Measurements from ENCODE around the gene FBP2.
"Not testable (repeated sequence)": the region's sequence is repeated elsewhere in the genome, so short reads cannot be mapped to it uniquely, and the experiment has no call there.

Gene FBP2

GRCh38 chr9:94563548-94563947, 30.1 kb downstream of the FBP2 start:
- no peak for DNase-seq (ENCODE audit: low spot score)

- DNase-seq (ENCODE audit: low spot score): no peak
Observed at GRCh38 chr9:94560237-94560636, 33.4 kb downstream of the FBP2 start.

- no peak for DNase-seq (ENCODE audit: low spot score)
Observed at GRCh38 chr9:94557376-94557775, 36.2 kb downstream of the FBP2 start.

- peak; percentile 20 for DNase-seq (ENCODE audit: low spot score)
Observed at GRCh38 chr9:94554439-94555331, 38.9 kb downstream of the FBP2 start, which contains the start of gene PCAT7. TSS of gene PCAT7 (plus strand) at chr9:94555083.

GRCh38 chr9:94554078-94554438, 39.6 kb downstream of the FBP2 start:
- no peak for DNase-seq (ENCODE audit: low spot score)

GRCh38 chr9:94553029-94553938, 40.3 kb downstream of the FBP2 start:
- no peak for DNase-seq (ENCODE audit: low spot score)

- no peak for DNase-seq (ENCODE audit: low spot score)
Observed at GRCh38 chr9:94545940-94546339, 47.7 kb downstream of the FBP2 start.

- not testable (repeated sequence) for DNase-seq (ENCODE audit: low spot score)
Observed at GRCh38 chr9:94544335-94544734, 49.3 kb downstream of the FBP2 start.

GRCh38 chr9:94538908-94539307, 54.7 kb downstream of the FBP2 start:
- DNase-seq (ENCODE audit: low spot score): no peak

GRCh38 chr9:94534901-94535300, 58.7 kb downstream of the FBP2 start:
- DNase-seq (ENCODE audit: low spot score): peak; percentile 31

- no peak for DNase-seq (ENCODE audit: low spot score)
Observed at GRCh38 chr9:94533601-94534000, 60.0 kb downstream of the FBP2 start.

GRCh38 chr9:94533155-94533554, 60.5 kb downstream of the FBP2 start:
- DNase-seq (ENCODE audit: low spot score): no peak

GRCh38 chr9:94528886-94529285, 64.7 kb downstream of the FBP2 start:
- DNase-seq (ENCODE audit: low spot score): no peak

- no peak for DNase-seq (ENCODE audit: low spot score)
Observed at GRCh38 chr9:94526951-94527350, 66.7 kb downstream of the FBP2 start.

GRCh38 chr9:94526271-94526670, 67.4 kb downstream of the FBP2 start:
- DNase-seq (ENCODE audit: low spot score): no peak

- DNase-seq (ENCODE audit: low spot score): no peak
Observed at GRCh38 chr9:94525396-94526035, 68.1 kb downstream of the FBP2 start.

GRCh38 chr9:94517254-94517653, 76.4 kb downstream of the FBP2 start:
- DNase-seq (ENCODE audit: low spot score): no peak

GRCh38 chr9:94514722-94515121, 78.9 kb downstream of the FBP2 start:
- no peak for DNase-seq (ENCODE audit: low spot score)

- DNase-seq (ENCODE audit: low spot score): no peak
Observed at GRCh38 chr9:94511955-94512265, 81.7 kb downstream of the FBP2 start.

GRCh38 chr9:94511134-94511954, 82.3 kb downstream of the FBP2 start:
- no peak for DNase-seq (ENCODE audit: low spot score)
